SK-N-SH (cell line): ENCODE measurements around the gene ZMYM1.

Source experiments
- EZH2phosphoT487 ChIP-seq: fragments of 200-600 bp; sonication (generic); IDR thresholded peaks from 2 replicates; pipeline ENCODE4 v1.6.1; 2017; ENCODE audit warnings: low read depth, mixed run types, mild to moderate bottlenecking, antibody characterized with exemption, moderate library complexity, borderline replicate concordance
- SIN3A ChIP-seq: IDR thresholded peaks from 2 replicates; pipeline ENCODE4 v1.6.1; 2012; ENCODE audit warnings: low read depth, mild to moderate bottlenecking, low read length, moderate library complexity, borderline replicate concordance
- SMC3 ChIP-seq: IDR thresholded peaks from 2 replicates; pipeline ENCODE4 v1.6.1; 2012; ENCODE audit warnings: low read depth, low read length, improper control_type of control experiment
- TF ChIP-seq, protein P1 (sequence below): fragments of 150-350 bp; IDR thresholded peaks from 2 replicates; pipeline ENCODE4 v1.6.1; 2016; ENCODE audit warnings: mild to moderate bottlenecking, low read depth, low read length
- TF ChIP-seq, protein P2 (sequence below): fragments of 200-600 bp; sonication (generic); IDR thresholded peaks from 2 replicates; pipeline ENCODE4 v1.6.1; 2017; ENCODE audit warnings: antibody characterized with exemption, mild to moderate bottlenecking, moderate library complexity

DNA sequence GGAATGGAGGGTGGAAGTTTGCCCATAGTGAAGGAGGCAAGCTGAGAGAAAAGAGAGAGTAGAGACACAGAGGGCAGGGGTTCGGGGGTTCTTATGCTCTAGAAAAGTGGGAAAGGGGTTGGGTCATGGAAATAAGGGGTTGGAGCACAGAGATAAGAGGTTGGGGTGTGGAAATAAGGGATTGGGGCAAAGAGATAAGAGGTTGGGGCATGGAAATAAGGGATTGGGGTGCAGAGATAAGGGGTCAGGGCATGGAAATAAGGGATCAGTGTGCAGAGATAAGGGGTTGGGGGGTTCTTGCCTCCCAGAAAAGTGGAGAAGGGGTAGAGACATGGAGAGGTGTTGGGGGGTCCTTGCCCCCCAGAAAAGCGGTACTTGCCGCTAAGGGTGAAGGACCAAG, 57.6 kb downstream of the ZMYM1 start:
- TF ChIP-seq, protein P1, sequence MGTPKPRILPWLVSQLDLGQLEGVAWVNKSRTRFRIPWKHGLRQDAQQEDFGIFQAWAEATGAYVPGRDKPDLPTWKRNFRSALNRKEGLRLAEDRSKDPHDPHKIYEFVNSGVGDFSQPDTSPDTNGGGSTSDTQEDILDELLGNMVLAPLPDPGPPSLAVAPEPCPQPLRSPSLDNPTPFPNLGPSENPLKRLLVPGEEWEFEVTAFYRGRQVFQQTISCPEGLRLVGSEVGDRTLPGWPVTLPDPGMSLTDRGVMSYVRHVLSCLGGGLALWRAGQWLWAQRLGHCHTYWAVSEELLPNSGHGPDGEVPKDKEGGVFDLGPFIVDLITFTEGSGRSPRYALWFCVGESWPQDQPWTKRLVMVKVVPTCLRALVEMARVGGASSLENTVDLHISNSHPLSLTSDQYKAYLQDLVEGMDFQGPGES, result no peak
- TF ChIP-seq, protein P2, sequence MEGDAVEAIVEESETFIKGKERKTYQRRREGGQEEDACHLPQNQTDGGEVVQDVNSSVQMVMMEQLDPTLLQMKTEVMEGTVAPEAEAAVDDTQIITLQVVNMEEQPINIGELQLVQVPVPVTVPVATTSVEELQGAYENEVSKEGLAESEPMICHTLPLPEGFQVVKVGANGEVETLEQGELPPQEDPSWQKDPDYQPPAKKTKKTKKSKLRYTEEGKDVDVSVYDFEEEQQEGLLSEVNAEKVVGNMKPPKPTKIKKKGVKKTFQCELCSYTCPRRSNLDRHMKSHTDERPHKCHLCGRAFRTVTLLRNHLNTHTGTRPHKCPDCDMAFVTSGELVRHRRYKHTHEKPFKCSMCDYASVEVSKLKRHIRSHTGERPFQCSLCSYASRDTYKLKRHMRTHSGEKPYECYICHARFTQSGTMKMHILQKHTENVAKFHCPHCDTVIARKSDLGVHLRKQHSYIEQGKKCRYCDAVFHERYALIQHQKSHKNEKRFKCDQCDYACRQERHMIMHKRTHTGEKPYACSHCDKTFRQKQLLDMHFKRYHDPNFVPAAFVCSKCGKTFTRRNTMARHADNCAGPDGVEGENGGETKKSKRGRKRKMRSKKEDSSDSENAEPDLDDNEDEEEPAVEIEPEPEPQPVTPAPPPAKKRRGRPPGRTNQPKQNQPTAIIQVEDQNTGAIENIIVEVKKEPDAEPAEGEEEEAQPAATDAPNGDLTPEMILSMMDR, result no peak
- TF ChIP-seq SIN3A, result no peak
- no peak for TF ChIP-seq SMC3
- TF ChIP-seq EZH2phosphoT487, result no peak
